ENCODE results near the gene ATG4B. TPM values are rescaled to one million over a fixed set of nuclear protein-coding genes. Genes with fewer than 3 reads are reported as not detected.

The ATG4B gene
- total RNA-seq, 4 donors from 2014 or later: 61.8 to 146 (median 87.2) TPM

DNA sequence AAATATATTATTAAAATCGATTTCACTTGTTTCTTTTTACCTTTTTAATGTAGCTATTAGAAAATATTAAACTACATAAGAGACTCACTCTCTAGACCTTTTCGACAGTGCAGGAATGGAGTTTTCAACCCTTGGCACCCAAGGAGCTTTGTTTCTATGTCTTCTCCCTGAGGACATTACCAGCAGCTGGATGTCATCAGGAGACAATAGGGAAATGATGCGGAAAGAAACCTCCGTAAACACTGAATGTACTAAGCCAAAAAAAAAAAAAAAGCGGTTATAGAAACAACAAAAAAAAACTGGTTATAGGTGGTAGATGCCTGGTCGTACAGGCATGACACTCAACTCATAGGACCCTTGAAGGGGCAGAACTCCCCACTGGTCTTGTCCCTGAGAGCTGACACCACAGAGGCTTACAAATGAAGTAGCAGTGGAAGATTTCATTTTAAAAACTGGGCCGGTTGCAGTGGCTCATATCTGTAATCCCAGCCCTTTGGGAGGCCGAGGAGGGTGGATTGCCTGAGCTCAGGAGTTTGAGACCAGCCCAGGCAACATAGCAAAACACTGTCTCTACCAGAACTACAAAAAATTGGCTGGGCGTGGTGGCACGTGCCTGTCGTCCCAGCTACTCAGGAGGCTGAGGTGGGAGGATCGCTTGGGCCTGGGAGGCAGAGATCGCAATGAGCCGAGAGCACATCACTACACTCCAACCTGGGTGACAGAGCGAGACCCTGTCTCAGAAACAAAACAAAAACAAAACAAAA is 24.3 kb upstream of the ATG4B start:
- TF ChIP-seq EP300 (IDR thresholded peaks at IDR 0.05): no peak
- DNase-seq (ENCODE audit: low spot score in 2 of 2): no peak
- Histone ChIP-seq H3K4me3 (no peak overlapping the region), H3K27ac (peak overlapping the region in 1 of 4 donors; percentile 10), H3K4me1 (peaks cover 0 to 41% (median 7%) of the 10 kb centered on the region in 4 donors), H3K9me3 (no peaks in the 10 kb centered on the region), H3K36me3 (peaks cover 0 to under 1% (median 0%) of the 10 kb centered on the region in 3 donors), H3K27me3 (no peaks in the 10 kb centered on the region)
- WGBS, 2 donors: 65 to 72% methylated on average over 15 of the region's 15 CpGs

DNA sequence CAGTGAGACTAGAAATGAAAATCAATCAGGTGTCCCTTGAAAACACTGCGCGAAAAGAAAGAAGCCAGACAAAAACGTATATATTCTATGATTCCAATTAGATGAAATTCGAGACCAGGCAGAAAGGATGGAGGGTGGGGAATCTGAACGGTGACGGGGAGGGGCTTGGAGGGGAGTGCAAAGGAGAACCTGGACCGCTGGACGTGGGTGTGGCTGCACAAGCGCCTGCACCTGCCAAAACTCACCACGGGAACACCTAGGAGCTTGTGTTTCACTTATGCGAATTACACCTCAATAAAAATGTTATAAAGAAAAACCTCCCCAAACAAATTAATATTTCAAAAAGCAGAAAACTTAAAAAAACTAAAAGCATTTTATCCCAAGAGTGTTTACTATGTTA is 22.5 kb upstream of the ATG4B start:
- Histone ChIP-seq H3K27ac (no peak overlapping the region), H3K9me3 (no peaks in the 10 kb centered on the region), H3K36me3 (peaks cover 0 to 9% (median 0%) of the 10 kb centered on the region in 3 donors), H3K4me1 (peaks cover 0 to 28% (median 5%) of the 10 kb centered on the region in 4 donors), H3K4me3 (no peak overlapping the region), H3K27me3 (no peaks in the 10 kb centered on the region)
- TF ChIP-seq POLR2A (IDR thresholded peaks at IDR 0.05) (no peak), EP300 (IDR thresholded peaks at IDR 0.05) (no peak)
- TF ChIP-seq, protein P1, sequence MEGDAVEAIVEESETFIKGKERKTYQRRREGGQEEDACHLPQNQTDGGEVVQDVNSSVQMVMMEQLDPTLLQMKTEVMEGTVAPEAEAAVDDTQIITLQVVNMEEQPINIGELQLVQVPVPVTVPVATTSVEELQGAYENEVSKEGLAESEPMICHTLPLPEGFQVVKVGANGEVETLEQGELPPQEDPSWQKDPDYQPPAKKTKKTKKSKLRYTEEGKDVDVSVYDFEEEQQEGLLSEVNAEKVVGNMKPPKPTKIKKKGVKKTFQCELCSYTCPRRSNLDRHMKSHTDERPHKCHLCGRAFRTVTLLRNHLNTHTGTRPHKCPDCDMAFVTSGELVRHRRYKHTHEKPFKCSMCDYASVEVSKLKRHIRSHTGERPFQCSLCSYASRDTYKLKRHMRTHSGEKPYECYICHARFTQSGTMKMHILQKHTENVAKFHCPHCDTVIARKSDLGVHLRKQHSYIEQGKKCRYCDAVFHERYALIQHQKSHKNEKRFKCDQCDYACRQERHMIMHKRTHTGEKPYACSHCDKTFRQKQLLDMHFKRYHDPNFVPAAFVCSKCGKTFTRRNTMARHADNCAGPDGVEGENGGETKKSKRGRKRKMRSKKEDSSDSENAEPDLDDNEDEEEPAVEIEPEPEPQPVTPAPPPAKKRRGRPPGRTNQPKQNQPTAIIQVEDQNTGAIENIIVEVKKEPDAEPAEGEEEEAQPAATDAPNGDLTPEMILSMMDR (IDR thresholded peaks at IDR 0.05): no peak
- WGBS, 2 donors: 79 to 82% methylated on average over 11 of the region's 11 CpGs
- no peak for DNase-seq (ENCODE audit: low spot score in 2 of 2)

DNA sequence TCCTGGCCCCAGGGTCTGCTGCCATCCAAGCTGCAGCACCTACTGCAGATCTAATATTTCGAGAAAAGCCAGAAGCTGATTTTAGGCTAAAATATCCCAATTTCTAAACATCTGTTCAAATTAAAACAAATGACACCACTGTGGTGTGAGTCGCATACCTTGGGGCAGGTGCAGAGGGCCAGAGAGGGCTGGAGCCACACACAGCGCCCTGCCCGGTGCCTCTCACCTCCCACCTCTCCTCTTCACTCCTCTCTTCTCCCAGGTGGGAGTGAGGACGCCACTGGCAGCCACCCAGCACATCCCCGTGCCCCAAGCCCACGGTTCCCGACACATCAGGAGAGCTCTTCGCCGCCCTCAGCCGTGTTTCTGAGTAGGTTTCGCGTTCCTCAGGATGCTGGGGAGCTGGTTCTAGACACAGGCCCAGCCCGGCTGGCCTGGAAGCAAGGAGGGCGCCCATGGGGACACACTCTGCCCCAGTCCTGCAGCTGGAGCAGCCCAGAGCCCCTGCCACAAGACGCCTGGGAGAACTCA is 21.9 kb upstream of the ATG4B start:
- Histone ChIP-seq H3K27me3 (no peaks in the 10 kb centered on the region), H3K4me3 (no peak overlapping the region), H3K9me3 (no peaks in the 10 kb centered on the region), H3K36me3 (peaks cover 0 to 12% (median 0%) of the 10 kb centered on the region in 3 donors), H3K27ac (no peak overlapping the region), H3K4me1 (peaks cover 0 to 23% (median 4%) of the 10 kb centered on the region in 4 donors)
- DNase-seq (ENCODE audit: low spot score in 2 of 2): no peak
- TF ChIP-seq POLR2A (IDR thresholded peaks at IDR 0.05) (no peak), EP300 (IDR thresholded peaks at IDR 0.05) (no peak)
- TF ChIP-seq, protein P1 (IDR thresholded peaks at IDR 0.05): no peak
- WGBS, 2 donors: 84 to 92% methylated on average over 15 to 16 of the region's 16 CpGs

DNA sequence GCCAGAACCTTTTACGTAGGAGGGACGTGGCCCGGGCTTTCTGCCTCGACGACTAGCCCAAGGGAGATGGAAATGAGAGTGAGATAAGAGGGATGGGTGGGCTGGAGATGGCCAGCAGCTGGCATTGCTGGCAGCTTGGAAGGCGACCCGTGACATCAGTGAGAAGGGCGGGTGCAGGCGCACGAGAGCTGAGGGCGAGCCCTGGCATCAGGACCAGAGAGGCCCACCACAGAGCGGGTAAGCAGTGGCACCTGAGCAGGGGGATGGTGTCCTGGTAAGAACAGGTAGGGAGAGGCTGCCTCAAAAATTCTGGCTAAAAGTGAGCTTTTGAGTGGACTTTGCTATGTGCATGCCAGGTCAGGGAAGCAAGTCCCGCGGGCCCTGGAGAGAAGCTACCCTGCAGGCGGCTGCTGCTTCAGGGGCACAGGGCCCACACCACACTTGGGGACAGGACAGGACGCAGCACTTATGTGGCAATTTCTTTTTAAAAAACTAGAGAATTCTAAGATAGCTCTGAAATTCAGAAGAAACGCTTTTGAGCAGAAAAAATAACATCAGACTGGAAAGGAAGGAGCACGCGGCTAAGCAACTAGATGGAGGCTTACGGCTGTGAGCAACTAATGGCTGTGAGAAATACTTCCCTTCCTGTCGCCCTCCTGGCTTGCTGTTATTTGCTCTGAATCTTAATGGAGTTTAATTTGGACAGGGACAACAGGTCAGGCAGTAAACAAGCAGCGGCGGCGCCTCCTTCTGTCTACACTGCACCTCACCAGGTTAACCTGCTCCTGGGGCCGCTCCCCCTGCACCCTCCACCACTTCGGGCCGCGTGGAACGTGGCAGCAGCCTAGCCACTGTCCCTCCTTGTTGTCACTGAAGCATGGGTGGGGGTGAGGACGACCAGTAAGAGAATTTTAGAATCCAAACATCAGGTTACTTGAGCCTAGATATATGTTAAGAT is 21.0 kb upstream of the ATG4B start:
- Histone ChIP-seq H3K4me3 (peak overlapping the region in 1 of 4 donors; percentile 28), H3K27ac (no peak overlapping the region), H3K36me3 (peaks cover 0 to 15% (median 0%) of the 10 kb centered on the region in 3 donors), H3K9me3 (no peaks in the 10 kb centered on the region), H3K27me3 (no peaks in the 10 kb centered on the region), H3K4me1 (peaks cover 0 to 14% (median 3%) of the 10 kb centered on the region in 4 donors)
- 91 to 92% methylated on average over 30 of the region's 30 CpGs for WGBS, 2 donors
- DNase-seq (ENCODE audit: low spot score in 2 of 2): no peak
- TF ChIP-seq, protein P1 (IDR thresholded peaks at IDR 0.05): no peak
- no peak for TF ChIP-seq EP300 (IDR thresholded peaks at IDR 0.05)
- no peak for TF ChIP-seq POLR2A (IDR thresholded peaks at IDR 0.05)

DNA sequence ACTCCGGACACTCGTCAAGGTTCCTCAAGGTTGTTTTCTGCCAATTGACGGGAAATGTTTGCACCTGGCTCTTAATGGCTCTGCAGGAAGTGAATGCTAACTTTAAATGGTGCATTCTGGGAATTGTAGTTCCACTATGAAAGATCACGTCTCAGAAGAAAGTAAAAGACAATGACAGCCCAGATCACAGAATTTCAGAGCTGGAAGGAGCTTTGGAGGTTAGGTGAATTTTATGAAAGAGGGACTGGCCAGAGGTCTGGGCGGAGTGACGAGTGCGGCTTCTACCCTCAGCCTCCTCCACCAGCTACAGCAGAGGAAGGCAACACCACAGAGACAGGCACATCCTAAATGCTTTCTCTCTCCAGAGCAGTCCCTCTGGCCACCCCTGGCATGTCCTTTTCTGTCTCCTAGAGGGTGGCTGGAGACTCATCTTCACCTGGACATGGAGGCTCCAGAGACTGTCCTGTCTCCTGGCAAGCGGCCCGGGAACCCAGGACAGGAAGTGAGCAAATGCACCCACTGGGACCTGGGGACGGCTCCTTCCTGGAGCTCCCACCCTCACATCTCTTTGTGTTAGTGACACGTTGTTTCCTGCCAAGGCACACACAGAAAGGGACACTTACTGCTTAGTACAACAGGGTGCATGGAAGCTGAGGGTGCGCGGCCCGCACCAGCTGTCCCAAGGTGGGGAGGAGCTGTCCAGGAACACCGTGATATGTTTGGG is 19.9 kb upstream of the ATG4B start:
- H3K4me1 ChIP-seq: peaks cover 0 to 14% (median 3%) of the 10 kb centered on the region in 4 donors
- no peaks in the 10 kb centered on the region for H3K9me3 ChIP-seq
- 54 to 63% methylated on average over 15 of the region's 15 CpGs for WGBS, 2 donors
- TF ChIP-seq POLR2A (IDR thresholded peaks at IDR 0.05) (no peak), EP300 (IDR thresholded peaks at IDR 0.05) (no peak)
- TF ChIP-seq, protein P1 (IDR thresholded peaks at IDR 0.05): no peak
- peaks cover 0 to 22% (median 0%) of the 10 kb centered on the region in 3 donors for H3K36me3 ChIP-seq
- peak overlapping the region in 2 of 4 donors; percentile 16 to 47 for H3K27ac ChIP-seq
- DNase-seq (ENCODE audit: low spot score in 2 of 2): no peak
- H3K4me3 ChIP-seq: peak overlapping the region in 2 of 4 donors; percentile 11 to 28
- H3K27me3 ChIP-seq: no peaks in the 10 kb centered on the region
